CD4-positive, alpha-beta T cell (primary cell): ENCODE results near the gene ADARB2. TPM values are rescaled to one million over a fixed set of nuclear protein-coding genes. Genes with fewer than 3 reads are reported as not detected.

Experiments
- ATAC-seq: fragments of 200-7000 bp; cut with Tn5 transposase; one replicate; pipeline ENCODE4 v1.10.0; 2022; ENCODE audit warnings: mild to moderate bottlenecking; ENCODE audit not compliant: poor library complexity
- CTCF ChIA-PET: fragments of 350-600 bp; sonication (Branson Sonifier 250); formaldehyde crosslinking; loops from one replicate; lab custom pipeline; 2021; ENCODE audit warnings: antibody characterized with exemption, inconsistent platforms; lab: Charles Lee
- POLR2A ChIA-PET: fragments of 350-600 bp; sonication (Branson Sonifier 250); formaldehyde crosslinking; loops from one replicate; lab custom pipeline; 2021; ENCODE audit warnings: antibody characterized with exemption, inconsistent platforms; lab: Charles Lee
- DNase-seq, 14 experiments: peaks; one replicate each; pipeline ENCODE4 v3.0.0-alpha.2; 2013 to 2020; ENCODE audit warnings: mixed read lengths in 2 of 14
- H3K27ac ChIP-seq, 2 donors: one replicate each; pipeline versions ENCODE4 v1.5.1 to v1.7.0; 2013; ENCODE audit warnings: low read length in 2 of 2, low read depth in 1 of 2, mild to moderate bottlenecking in 1 of 2
- H3K27me3 ChIP-seq, 2 experiments: 1 replicate in 1 of 2; 2 replicates in 1 of 2; pipeline versions ENCODE4 v1.6.1 to v1.7.0; 2013; ENCODE audit warnings: low read length in 2 of 2, control low read depth in 1 of 2, mild to moderate bottlenecking in 1 of 2, moderate library complexity in 1 of 2; ENCODE audit not compliant: insufficient read depth in 2 of 2, control insufficient read depth in 1 of 2
- H3K36me3 ChIP-seq: one replicate; pipeline ENCODE4 v1.6.1; 2013; ENCODE audit warnings: low read length, control low read depth; ENCODE audit not compliant: insufficient read depth
- H3K4me1 ChIP-seq: one replicate; pipeline ENCODE4 v1.6.1; 2013; ENCODE audit warnings: low read length, control low read depth; ENCODE audit not compliant: insufficient read depth
- H3K4me3 ChIP-seq: one replicate; pipeline ENCODE4 v1.5.1; 2013; ENCODE audit warnings: mild to moderate bottlenecking, low read length, moderate library complexity
- H3K9me3 ChIP-seq, 2 experiments: 1 replicate in 1 of 2; 2 replicates in 1 of 2; pipeline versions ENCODE4 v1.6.1 to v1.7.0; 2013; ENCODE audit warnings: low read length in 2 of 2, mild to moderate bottlenecking in 2 of 2, control low read depth in 1 of 2, moderate library complexity in 1 of 2; ENCODE audit not compliant: control insufficient read depth in 1 of 2, insufficient read depth in 1 of 2
- H3K27ac Mint-ChIP-seq: one replicate; pipeline ENCODE4 v1.8.0; 2020; ENCODE audit warnings: mixed read lengths
- H3K27me3 Mint-ChIP-seq: one replicate; pipeline ENCODE4 v1.8.0; 2021; ENCODE audit warnings: mixed read lengths
- H3K36me3 Mint-ChIP-seq: one replicate; pipeline ENCODE4 v1.8.0; 2021; ENCODE audit warnings: low read depth, mixed read lengths
- H3K4me1 Mint-ChIP-seq: one replicate; pipeline ENCODE4 v1.8.0; 2021; ENCODE audit warnings: low read depth, mixed read lengths
- H3K4me3 Mint-ChIP-seq: one replicate; pipeline ENCODE4 v1.8.0; 2020; ENCODE audit warnings: mild to moderate bottlenecking, mixed read lengths
- H3K9me3 Mint-ChIP-seq: one replicate; pipeline ENCODE4 v1.8.0; 2020; ENCODE audit warnings: mixed read lengths
- intact Hi-C, 2 experiments: fragments of 100-400 bp; cut with DNase I in 1 of 2; cut with micrococcal nuclease in 1 of 2; formaldehyde crosslinking; loops; one replicate each; pipeline versions ENCODE4 v1.15.1 to v1.9.0; 2023 to 2025; cut with DNase I, micrococcal nuclease
- total RNA-seq, 174 experiments: library from RNA in 2 of 174; stranded (reverse) in 2 of 174; gene quantifications; one replicate each; pipeline ENCODE4 v1.2.3 and lab custom pipeline; 2021 to 2026
- TF ChIP-seq, protein P1 (sequence below): fragments of 200-600 bp; IDR thresholded peaks from one replicate; pipeline ENCODE4 v1.8.0; 2022; ENCODE audit warnings: antibody characterized with exemption, mild to moderate bottlenecking

Gene ADARB2
- total RNA-seq, 2 experiments from 2014 or later: 0.14 TPM; not detected in 1

- Histone ChIP-seq H3K4me3 (no peak overlapping the region), H3K27me3 (peaks cover 0 to 4% of the 10 kb centered on the region in 2 experiments), H3K9me3 (peaks cover 6 to 8% of the 10 kb centered on the region in 2 experiments), H3K36me3 (no peaks in the 10 kb centered on the region), H3K27ac (no peak overlapping the region), H3K4me1 (no peaks in the 10 kb centered on the region)
- peaks cover 5% of the 10 kb centered on the region for H3K9me3 Mint-ChIP-seq
- POLR2A ChIA-PET: no interaction called here
- H3K36me3 Mint-ChIP-seq: no peaks in the 10 kb centered on the region
- no peak overlapping the region for H3K27ac Mint-ChIP-seq
- intact Hi-C loops: no loop called here
- no peak overlapping the region for H3K4me3 Mint-ChIP-seq
- H3K4me1 Mint-ChIP-seq: no peaks in the 10 kb centered on the region
- TF ChIP-seq, protein P1, sequence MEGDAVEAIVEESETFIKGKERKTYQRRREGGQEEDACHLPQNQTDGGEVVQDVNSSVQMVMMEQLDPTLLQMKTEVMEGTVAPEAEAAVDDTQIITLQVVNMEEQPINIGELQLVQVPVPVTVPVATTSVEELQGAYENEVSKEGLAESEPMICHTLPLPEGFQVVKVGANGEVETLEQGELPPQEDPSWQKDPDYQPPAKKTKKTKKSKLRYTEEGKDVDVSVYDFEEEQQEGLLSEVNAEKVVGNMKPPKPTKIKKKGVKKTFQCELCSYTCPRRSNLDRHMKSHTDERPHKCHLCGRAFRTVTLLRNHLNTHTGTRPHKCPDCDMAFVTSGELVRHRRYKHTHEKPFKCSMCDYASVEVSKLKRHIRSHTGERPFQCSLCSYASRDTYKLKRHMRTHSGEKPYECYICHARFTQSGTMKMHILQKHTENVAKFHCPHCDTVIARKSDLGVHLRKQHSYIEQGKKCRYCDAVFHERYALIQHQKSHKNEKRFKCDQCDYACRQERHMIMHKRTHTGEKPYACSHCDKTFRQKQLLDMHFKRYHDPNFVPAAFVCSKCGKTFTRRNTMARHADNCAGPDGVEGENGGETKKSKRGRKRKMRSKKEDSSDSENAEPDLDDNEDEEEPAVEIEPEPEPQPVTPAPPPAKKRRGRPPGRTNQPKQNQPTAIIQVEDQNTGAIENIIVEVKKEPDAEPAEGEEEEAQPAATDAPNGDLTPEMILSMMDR: no peak
- CTCF ChIA-PET: no interaction called here
- no peak for ATAC-seq
- DNase-seq: no peak
- H3K27me3 Mint-ChIP-seq: peaks cover 18% of the 10 kb centered on the region
Observed at GRCh38 chr10:1426786-1427185, 310.5 kb downstream of the ADARB2 start.

DNA sequence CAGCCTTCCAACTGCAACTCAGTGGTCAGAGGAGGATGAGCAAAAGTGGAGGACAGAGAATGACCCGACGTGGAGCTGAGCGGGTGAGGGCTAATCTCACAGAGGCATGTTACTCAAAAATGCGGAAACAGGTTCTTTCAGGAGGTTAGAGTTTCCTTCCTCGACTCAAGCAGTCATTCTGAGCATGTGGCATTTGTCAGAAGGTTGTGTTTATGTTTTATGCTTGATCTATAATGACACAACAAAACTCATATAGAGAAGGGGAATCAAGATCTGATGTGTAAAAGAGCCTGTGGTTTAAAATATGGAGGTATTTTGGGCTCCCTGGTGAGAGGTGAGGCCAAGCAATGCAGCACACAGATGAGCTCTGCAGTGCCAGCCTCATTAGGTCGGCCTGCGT lies 311.4 kb downstream of the ADARB2 start:
- H3K27me3 ChIP-seq: peaks cover 0 to 7% of the 10 kb centered on the region in 2 experiments
- intact Hi-C loops: no loop called here
- Mint-ChIP-seq H3K27ac (no peak overlapping the region), H3K4me1 (peaks cover 2% of the 10 kb centered on the region), H3K9me3 (peaks cover 5% of the 10 kb centered on the region), H3K36me3 (no peaks in the 10 kb centered on the region), H3K4me3 (no peak overlapping the region), H3K27me3 (peaks cover 27% of the 10 kb centered on the region)
- H3K4me3 ChIP-seq: no peak overlapping the region
- ChIA-PET CTCF (no interaction called here), POLR2A (no interaction called here)
- DNase-seq (no peak), ATAC-seq (no peak)
- TF ChIP-seq, protein P1: no peak
- no peaks in the 10 kb centered on the region for H3K36me3 ChIP-seq
- H3K4me1 ChIP-seq: no peaks in the 10 kb centered on the region
- no peak overlapping the region for H3K27ac ChIP-seq
- peaks cover 2 to 6% of the 10 kb centered on the region in 2 experiments for H3K9me3 ChIP-seq

DNA sequence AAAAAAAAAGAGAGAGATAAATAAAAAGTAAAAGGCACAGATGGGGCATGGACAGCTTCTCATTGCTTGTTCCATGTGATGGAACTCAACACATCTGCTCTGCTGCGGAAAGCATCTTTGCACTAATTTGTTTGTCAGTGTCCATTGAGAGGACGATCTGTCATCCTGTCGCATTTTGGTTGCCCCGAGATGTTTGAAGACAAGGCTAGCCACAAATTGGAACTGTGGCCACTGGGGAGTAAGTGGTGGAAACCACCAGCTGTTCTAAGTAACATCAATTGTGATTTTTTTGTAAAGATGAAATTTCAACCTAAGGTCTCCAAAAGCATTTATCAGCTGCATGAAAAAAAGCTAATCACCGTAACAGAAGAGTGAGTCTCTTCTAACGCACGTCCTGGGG lies 312.7 kb downstream of the ADARB2 start:
- H3K27me3 Mint-ChIP-seq: peaks cover 39% of the 10 kb centered on the region
- Histone ChIP-seq H3K27me3 (peaks cover 2 to 10% of the 10 kb centered on the region in 2 experiments), H3K36me3 (no peaks in the 10 kb centered on the region), H3K4me3 (no peak overlapping the region), H3K4me1 (peaks cover 3% of the 10 kb centered on the region), H3K27ac (no peak overlapping the region), H3K9me3 (peaks cover 0 to 6% of the 10 kb centered on the region in 2 experiments)
- H3K4me1 Mint-ChIP-seq: peaks cover 11% of the 10 kb centered on the region
- intact Hi-C loops: no loop called here
- POLR2A ChIA-PET: no interaction called here
- CTCF ChIA-PET: no interaction called here
- DNase-seq: no peak
- no peaks in the 10 kb centered on the region for H3K36me3 Mint-ChIP-seq
- no peak for ATAC-seq
- H3K4me3 Mint-ChIP-seq: no peak overlapping the region
- no peak overlapping the region for H3K27ac Mint-ChIP-seq
- TF ChIP-seq, protein P1: no peak
- H3K9me3 Mint-ChIP-seq: no peaks in the 10 kb centered on the region
